Epithelial cell of proximal tubule (primary cell): ENCODE measurements around the gene CXCR5. TPM values are rescaled to one million over a fixed set of nuclear protein-coding genes. Genes with fewer than 3 reads are reported as not detected.
A peak's percentile ranks its signal among the peaks of the same experiment; 100 is the strongest.

Source experiments
- DNase-seq: peaks from one replicate; pipeline ENCODE4 v3.0.0-alpha.2; 2011; ENCODE audit warnings: low read depth
- H3K4me3 ChIP-seq: 2 replicates; pipeline ENCODE4 v1.5.1; 2011; ENCODE audit warnings: low read depth, mild to moderate bottlenecking, low read length
- CTCF ChIP-seq: conservative IDR thresholded peaks from 2 replicates; pipeline ENCODE4 v1.5.1; 2012; ENCODE audit warnings: low read depth, mild to moderate bottlenecking, low read length
- total RNA-seq: library from RNA; depleted of rRNA; stranded (reverse); fragments of >200 nt; gene quantifications from 2 replicates; pipeline ENCODE4 v1.2.3, GENCODE V29; 2015

CXCR5 gene
- total RNA-seq, 1 donor from 2014 or later: not detected

DNA sequence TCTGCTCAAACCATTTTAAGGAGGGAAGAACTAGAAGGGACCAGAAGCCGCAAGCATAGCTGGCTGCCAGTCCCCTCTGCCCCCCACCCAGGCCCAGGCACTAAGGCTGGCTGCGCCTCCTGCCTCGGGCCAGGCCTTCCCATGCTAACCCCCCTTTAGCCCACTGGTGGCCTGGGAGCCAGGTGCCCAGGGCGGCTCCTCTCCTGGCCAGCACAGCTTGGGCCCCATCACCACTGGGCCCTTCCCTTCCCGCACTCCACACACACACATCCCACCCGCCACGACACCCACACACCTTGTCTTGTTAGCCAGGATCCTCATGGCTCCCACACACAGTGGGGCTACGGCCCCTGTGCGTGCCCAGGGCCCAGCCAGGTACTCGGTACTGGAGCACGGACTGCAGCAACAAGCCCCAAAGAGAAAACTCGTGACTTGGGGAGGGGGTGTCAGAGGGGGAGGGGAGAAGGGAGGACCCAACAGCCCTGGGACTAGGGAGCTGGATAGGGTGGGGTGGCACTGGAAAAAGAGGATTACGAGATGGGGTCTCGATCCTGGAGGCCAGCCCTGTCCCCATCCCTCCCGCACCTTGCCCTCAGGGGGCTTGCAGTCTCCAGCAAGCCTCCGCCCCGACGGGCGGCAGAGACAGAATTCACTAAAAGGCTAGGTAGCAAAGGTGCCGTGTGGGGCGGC is 26.1 kb downstream of the CXCR5 start:
- no peak for TF ChIP-seq CTCF
- DNase-seq: no peak
- H3K4me3 ChIP-seq: peak overlapping the region; percentile 47

DNA sequence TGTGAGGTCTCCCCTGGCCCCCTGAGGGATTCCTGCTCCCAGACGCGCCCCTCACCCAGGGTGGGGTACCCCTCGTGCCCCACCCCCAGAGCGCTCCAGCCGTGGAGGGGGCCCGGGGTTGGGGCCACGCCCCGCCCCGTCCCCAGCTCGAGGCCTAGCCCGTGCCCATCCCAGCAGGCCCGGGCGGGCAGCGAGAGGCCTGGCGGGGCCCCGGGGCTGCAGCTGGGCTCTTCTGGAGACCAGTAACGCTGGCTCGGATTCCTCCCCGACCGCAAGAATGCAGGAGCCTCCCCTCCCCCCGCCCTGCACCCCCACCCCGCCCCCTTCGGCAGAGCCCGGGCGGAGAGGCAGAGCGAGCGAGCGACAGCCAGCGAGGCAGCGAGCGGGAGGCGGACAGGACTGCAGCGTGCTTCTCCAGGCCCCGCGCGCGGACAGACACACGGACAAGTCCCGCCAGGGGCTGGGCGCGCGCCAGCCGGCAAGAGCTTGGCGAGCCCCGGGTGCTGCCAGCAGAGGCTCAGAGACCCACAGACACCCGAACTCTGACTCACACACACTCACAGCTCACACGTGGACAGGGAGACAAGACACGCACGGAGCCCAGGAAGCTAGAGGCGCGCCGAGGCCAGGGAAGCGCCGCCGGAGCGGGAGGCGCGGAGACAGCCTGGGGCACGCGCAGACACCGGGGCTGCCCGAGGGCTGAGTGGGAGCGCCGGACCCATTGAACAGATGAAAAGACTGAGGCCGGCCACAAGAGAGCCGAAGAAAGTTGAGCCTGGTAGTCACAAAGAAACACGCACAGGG is 26.8 kb downstream of the CXCR5 start:
- DNase-seq: no peak
- H3K4me3 ChIP-seq: peak overlapping the region; percentile 47
- TF ChIP-seq CTCF: no peak

DNA sequence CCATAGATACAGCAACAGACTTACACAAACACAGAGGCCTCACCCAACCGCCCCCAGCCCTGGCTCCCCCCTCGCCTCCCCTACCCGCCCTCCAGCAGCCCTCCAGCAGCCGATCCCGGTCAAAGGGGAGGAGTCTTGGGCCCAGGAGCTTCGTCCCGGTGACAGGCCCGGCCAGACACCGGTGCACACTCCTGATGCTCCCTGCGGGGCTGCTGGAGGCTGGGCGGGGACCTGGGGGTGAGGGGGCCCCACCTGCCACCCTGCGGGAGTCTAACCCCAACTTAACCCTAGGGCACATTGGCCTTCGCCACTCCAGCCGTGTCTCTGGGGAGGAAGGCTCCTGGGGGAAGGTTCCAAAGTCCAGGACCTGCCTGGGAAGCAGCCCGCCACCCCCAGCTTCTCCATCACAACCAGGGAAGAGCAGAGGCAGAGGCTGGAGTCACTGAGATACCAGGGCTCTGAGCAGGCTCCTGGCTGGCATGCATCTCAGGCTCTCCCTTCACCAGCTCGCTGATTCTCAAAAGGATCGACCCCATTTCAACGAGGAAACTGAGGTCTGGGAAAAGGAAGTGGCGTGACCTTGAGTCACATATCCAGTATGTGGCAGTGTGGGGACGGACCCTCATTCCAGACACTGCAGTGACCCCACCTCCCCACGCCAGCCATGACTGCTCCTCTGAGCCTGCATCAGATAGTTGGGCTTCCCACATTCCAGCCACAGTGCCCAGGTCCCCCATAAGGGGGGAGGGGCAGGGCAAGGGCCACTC is 27.6 kb downstream of the CXCR5 start:
- no peak for DNase-seq

GRCh38 chr11:118911880-118912741 is 28.4 kb downstream of the CXCR5 start:
- H3K4me3 ChIP-seq: peak overlapping the region; percentile 42
- no peak for DNase-seq
- no peak for TF ChIP-seq CTCF

More for the DNA sequence above, 27.6 kb downstream of the CXCR5 start:
- no peak for TF ChIP-seq CTCF
- H3K4me3 ChIP-seq: peak overlapping the region; percentile 42

DNA sequence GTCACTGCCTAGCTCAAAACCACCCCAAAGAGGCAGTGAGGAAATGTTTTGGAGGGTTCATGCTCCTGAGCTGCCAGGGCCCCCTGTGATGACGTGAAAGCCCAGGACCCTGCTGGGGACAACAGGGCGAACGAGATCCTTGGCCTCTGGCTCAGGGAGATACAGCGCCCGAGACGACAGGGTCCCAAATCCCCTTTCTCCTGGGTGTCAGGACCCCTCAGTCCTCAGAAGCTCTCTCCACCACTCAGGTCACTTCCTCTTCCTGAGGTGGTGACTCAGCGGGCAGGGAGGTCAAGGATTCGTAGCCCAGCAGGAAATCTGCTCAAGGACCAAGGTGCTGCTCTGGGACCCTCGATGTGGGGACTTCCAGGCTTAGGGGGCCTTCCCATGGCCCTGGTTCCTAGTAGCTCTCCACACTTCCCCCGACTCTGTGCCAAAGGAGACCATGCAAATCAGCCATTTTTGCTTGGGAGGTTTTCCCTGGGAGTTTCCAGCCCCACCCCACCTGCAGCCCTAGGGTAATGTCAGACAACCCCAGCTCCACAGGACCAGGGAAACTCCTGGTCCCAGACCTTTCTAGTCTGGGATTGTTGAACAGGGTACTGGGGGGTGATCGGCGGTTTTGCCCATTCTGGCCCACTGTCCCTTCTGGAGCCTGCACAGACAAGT is 29.2 kb downstream of the CXCR5 start:
- no peak for TF ChIP-seq CTCF
- DNase-seq: no peak
- peak overlapping the region; percentile 2 for H3K4me3 ChIP-seq
